ENCODE measurements around the gene ZNF497. TPM values are rescaled to one million over a fixed set of nuclear protein-coding genes. Genes with fewer than 3 reads are reported as not detected.
"Not testable (repeated sequence)": the region's sequence is repeated elsewhere in the genome, so short reads cannot be mapped to it uniquely, and the experiment has no call there.

ZNF497 gene
- total RNA-seq, 4 donors from 2014 or later = 1.4 to 3.1 (median 1.5) TPM

DNA sequence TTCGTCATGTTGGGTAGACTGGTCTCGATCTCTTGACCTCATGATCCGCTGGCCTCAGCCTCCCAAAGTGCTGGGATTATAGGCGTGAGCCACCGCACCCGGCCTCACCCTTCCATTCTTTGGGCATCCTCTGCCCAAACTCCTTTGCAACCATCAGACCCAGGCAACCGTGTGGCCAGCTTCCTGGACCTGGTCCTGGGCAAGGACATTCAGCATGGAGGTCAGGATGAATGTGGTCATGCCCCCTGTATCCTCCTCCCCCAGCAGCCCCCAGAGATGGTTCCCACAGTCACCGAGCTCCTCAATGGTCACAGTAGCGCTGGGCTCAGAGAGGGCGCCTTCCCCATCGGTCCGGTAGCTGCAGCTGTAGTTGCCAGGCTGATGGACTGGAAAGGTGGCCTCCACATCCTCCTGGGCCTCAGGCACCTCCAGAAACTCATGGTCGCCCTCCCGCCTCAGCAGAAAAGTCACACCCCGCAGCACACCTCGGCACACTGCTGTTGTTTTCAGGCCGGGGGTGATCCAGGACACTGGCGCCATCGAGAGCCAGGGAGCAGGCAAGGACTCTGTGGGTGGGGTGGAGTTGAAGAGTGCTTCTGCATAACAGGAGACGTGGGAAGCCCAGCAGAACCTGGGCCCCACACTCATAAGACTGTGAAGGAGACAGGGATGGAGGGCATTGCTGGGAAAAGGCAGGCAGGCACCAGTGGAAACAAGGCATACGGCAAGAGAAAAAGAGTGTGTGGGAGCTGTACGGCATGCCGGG lies 10.4 kb downstream of the ZNF497 start:
- no peak for TF ChIP-seq POLR2A (IDR thresholded peaks at IDR 0.05)
- TF ChIP-seq, protein P1, sequence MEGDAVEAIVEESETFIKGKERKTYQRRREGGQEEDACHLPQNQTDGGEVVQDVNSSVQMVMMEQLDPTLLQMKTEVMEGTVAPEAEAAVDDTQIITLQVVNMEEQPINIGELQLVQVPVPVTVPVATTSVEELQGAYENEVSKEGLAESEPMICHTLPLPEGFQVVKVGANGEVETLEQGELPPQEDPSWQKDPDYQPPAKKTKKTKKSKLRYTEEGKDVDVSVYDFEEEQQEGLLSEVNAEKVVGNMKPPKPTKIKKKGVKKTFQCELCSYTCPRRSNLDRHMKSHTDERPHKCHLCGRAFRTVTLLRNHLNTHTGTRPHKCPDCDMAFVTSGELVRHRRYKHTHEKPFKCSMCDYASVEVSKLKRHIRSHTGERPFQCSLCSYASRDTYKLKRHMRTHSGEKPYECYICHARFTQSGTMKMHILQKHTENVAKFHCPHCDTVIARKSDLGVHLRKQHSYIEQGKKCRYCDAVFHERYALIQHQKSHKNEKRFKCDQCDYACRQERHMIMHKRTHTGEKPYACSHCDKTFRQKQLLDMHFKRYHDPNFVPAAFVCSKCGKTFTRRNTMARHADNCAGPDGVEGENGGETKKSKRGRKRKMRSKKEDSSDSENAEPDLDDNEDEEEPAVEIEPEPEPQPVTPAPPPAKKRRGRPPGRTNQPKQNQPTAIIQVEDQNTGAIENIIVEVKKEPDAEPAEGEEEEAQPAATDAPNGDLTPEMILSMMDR (IDR thresholded peaks at IDR 0.05) = no peak
- no peak overlapping the region for H3K4me3 ChIP-seq (ENCODE audit: low read depth, poor library complexity, severe bottlenecking)
- no peak for DNase-seq (ENCODE audit: low spot score in 2 of 2)
- intact Hi-C loops (cut with DNase I; ENCODE audit: low total_unique reads) = no loop called here
- WGBS, 2 donors = 86 to 92% methylated on average over 22 to 23 of the region's 23 CpGs

DNA sequence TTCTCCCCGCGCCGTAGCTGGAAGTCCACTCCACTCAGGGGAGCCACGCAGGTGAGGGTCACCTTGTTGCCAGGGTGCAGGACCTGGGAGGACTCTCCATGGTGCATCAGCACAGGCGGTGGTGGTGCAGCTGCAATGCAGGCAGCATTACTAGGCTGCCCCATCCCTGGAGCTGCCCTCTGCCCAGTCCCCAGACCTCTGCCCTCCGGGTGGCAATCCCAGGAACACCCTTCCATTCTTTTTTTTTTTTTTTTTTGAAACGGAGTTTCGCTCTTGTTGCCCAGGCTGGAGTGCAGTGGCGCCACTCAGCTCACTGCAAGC lies 11.0 kb downstream of the ZNF497 start:
- 91 to 92% methylated on average over 9 of the region's 9 CpGs for WGBS, 2 donors
- no peak overlapping the region for H3K4me3 ChIP-seq (ENCODE audit: low read depth, poor library complexity, severe bottlenecking)
- DNase-seq (ENCODE audit: low spot score in 2 of 2) = no peak
- intact Hi-C loops (cut with DNase I; ENCODE audit: low total_unique reads) = no loop called here
- TF ChIP-seq, protein P1 (IDR thresholded peaks at IDR 0.05) = no peak
- TF ChIP-seq POLR2A (IDR thresholded peaks at IDR 0.05) = no peak

DNA sequence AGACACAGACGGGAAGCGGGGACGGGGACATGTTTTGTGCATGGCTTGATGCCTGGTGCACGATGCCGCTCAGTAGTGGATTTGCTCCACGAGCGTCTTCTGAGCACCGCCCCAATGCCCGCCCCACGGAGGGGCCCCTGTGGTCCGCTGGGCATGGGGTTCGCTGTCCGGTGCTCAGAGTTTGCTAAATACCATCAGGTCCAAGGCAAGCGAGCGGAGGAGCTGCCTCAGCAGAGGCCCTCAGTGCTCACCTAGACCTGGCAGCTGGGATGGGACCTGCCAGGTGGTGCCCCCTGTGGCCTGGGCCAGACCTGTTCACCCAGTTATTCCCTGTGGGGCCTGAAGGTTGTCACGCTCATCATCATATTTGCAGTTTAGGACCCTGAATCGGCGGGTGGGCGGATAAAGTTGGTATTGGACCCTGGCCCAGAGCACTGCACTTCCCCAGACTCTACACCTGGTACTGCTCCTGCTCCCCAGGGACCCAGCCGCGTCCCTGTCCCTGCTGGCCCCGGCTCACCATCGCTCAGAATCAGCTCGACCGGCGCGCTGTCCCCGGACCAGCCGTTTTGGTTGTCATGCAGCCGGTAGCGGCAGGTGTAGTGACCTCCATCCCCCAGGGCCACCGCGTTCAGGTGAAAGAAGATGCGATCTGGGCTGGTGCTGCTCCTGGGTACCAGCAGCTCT lies 11.5 kb downstream of the ZNF497 start:
- WGBS, 2 donors = 76 to 89% methylated on average over 28 to 32 of the region's 34 CpGs
- no peak for DNase-seq (ENCODE audit: low spot score in 2 of 2)
- TF ChIP-seq POLR2A (IDR thresholded peaks at IDR 0.05) = no peak
- TF ChIP-seq, protein P1 (IDR thresholded peaks at IDR 0.05) = no peak
- intact Hi-C loops (cut with DNase I; ENCODE audit: low total_unique reads) = no loop called here
- H3K4me3 ChIP-seq (ENCODE audit: low read depth, poor library complexity, severe bottlenecking) = no peak overlapping the region

DNA sequence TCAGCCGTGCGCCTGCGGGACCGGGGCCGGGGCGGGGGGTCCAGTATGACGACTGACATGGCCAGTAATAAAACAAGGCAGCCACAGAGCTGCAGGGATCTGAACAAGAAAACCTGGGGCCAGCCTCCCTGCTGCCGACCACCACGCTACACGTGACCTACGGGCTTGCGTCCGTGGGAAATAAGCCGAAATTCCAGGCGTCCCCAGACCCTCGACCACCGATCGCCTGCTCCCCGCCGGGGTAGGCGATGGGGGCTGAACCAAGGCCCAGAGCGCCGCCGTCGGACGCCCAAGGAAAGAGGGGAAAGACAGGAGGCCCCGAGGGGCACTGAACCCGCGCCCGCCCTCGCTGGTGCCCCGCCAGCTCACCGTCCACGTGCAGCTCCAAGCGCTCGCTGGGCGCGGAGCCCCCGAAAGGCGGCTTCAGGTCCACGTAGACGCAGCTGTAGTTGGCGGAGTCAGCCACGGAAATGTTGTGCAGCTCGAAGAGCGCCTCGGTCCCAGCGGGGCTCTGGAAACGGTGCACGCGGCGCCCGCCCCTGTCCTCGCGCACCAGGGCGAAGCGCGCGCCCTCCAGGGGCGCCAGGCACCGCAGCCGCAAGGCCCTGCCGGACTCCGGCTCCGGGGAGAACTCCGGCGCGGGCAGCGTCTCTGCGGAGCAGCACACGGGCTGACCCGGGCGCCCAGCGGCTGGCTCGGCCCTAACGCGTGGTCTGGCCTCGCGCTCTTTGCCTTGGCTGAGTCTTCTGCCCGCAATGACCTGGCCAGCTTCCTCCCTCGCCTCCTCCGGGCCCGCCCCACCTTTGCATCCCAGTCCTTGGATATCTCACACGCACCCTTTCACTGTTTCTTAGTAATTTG lies 12.3 kb downstream of the ZNF497 start:
- intact Hi-C loops (cut with DNase I; ENCODE audit: low total_unique reads) = no loop called here
- no peak for DNase-seq (ENCODE audit: low spot score in 2 of 2)
- H3K4me3 ChIP-seq (ENCODE audit: low read depth, poor library complexity, severe bottlenecking) = no peak overlapping the region
- 49 to 67% methylated on average over 21 to 77 of the region's 84 CpGs for WGBS, 2 donors
- TF ChIP-seq, protein P1 (IDR thresholded peaks at IDR 0.05) = no peak

DNA sequence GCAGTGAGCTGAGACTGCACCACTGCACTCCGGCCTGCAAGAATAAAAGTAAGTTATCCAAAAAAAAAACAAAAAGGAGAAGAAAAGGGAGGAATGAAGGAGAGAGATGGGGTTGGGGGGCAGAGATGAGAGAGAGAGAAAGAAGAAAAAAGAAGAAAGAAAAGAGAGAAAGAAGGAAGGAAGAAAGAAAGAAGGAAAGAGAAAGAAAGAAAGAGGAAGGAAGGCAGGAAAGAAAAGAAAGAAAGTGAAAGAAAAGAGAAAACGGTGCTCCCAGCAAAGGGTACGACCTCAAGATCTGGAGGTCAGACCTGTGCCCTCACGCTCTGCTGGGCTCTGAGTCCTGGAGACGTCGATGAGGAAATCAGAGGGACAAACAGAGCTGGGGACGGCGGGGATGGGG lies 13.0 kb downstream of the ZNF497 start:
- H3K4me3 ChIP-seq (ENCODE audit: low read depth, poor library complexity, severe bottlenecking) = no peak overlapping the region
- 78% methylated on average over 8 of the region's 8 CpGs for WGBS, 2 donors
- DNase-seq (ENCODE audit: low spot score in 2 of 2) = no peak
- TF ChIP-seq POLR2A (IDR thresholded peaks at IDR 0.05) = no peak
- TF ChIP-seq, protein P1 (IDR thresholded peaks at IDR 0.05) = no peak
- intact Hi-C loops (cut with DNase I; ENCODE audit: low total_unique reads) = no loop called here

DNA sequence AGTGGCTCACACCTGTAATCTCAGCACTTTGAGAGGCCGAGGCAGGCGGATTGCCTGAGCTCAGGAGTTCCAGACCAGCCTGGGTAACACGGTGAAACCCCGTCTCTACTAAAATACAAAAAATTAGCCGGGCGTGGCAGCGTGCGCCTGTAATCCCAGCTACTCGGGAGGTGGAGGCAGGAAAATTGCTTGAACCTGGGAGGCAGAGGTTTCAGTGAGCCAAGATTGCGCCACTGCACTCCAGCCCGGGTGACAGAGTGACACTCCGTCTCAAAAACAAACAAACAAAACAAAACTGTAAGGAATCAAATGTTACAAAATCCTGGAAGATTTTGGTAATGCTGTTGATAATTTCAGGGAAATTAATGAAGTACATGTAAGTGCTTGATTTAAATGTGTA lies 14.5 kb downstream of the ZNF497 start:
- peak overlapping the region; percentile 31 for H3K4me3 ChIP-seq (ENCODE audit: low read depth, poor library complexity, severe bottlenecking)
- DNase-seq (ENCODE audit: low spot score in 2 of 2); intact Hi-C loops (cut with DNase I; ENCODE audit: low total_unique reads): not testable (repeated sequence)
- 13 to 19% methylated on average over 12 of the region's 12 CpGs for WGBS, 2 donors

Measured in lower leg skin (tissue), 4 donors.